HG03097 (cell line): ENCODE measurements around the gene GNB1.
A peak's percentile ranks its signal among the peaks of the same experiment; 100 is the strongest.
"Not testable (repeated sequence)": the region's sequence is repeated elsewhere in the genome, so short reads cannot be mapped to it uniquely, and the experiment has no call there.

ENCODE experiments used
- ATAC-seq: cut with Tn5 transposase; IDR thresholded peaks from one replicate; pipeline ENCODE4 v1.9.1; 2021; ENCODE audit not compliant: unreplicated experiment, low FRiP score

The GNB1 gene

GRCh38 chr1:1752636-1753606 lies 138.0 kb downstream of the GNB1 start:
- ATAC-seq, result no peak

- ATAC-seq, result no peak
Observed at GRCh38 chr1:1752190-1752589, 138.7 kb downstream of the GNB1 start.

DNA sequence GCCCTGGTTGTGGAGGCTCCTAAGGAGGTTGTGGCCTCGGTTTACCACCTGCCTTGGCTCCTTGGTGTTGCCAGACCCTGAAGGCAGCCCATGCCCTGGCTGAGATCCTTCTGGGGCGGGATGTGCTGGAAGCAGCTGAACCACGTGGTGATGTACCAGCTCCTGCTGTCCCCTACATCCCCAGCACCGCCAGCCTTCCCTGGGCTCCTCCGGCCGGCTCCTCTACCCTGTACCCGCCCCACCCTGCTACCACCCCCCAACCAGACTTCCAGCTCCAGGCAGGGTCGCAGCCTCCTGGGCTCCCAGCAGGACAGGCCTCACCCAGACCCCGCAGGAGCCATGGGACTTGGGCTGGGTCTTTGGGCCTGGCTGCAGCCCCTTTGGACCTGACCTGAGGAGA lies 140.9 kb downstream of the GNB1 start:
- ATAC-seq, result not testable (repeated sequence)

- no peak for ATAC-seq
Observed at GRCh38 chr1:1748686-1749321, 142.1 kb downstream of the GNB1 start.

DNA sequence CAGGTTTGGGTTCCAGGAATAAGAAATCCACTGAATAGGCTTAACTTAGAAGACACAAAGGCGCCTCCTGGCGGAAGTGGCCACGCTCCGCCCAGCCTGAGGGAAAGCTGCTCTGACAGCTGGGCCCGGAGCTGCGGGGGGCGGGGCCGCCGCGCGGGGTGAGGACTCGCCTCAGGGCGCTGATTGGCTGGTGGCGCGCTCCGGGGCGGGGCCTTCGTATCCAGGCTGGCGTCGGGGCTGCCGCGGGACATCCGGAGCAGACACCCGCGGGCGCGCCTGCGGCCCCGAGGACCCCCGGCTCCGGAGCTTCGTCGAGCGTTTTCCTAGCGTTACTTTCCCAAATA lies 144.3 kb downstream of the GNB1 start:
- peak; percentile 77 for ATAC-seq

DNA sequence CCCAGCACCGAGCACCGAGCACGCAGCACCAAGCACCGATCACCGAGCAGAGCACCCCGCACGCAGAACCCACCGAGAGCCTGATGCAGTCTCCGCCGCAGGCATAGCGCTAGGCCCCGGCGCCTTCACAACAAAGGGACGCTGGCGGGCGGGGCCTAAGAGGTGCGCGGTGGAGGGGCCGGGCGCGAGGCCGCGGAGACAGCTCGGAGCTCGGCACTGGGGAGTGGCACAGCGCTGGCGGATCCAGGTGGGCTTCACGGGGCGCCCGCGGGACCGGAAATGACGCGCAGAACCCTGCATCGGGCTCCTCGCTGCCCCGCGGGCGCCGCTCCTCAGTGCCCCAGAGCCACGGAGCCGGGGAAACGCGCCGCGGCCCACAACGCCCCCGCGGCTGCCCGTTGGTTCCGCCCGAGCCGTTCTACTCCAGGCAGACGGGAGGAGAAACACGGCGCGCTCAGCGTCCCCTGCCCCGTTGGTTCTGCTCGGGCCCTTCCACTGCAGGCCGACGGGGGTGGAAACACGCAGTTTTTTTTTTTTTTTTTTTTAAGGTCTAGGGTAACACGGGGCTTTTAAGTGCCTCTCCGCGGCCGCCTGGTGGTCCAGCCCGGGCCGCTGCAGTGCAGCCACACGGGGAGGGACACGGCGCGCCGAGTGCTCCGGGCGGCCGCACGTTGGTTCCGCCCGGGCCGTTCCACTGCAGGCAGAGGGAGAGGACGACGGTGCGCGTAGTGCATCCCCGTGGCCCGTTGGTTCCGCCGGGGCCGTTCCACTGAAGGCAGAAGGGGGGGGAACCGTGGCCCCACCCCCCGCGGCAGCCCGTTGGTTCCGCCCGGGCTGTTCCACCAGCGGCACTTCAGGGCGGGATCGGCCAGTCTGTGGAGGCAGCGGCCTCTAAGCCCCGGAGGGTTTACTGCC lies 145.0 kb downstream of the GNB1 start:
- peak; percentile 59 for ATAC-seq

- not testable (repeated sequence) for ATAC-seq
Observed at GRCh38 chr1:1742529-1742928, 148.4 kb downstream of the GNB1 start.

DNA sequence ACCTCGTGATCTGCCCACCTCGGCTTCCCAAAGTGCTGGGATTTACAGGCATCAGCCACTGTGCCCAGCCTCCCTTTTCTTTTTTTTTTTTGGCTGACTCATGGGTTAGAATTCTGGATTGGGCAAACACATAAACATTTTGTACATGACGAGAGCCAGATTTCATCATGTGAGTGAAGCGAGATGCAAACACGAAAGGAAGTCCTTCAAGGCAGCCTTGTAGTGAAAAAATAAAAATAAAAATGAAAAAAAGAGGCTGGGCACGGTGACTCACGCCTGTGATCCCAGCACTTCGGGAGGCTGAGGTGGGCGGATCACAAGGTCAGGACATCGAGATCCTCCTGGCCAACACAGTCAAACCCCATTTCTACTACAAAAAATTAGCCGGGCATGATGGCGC lies 149.9 kb downstream of the GNB1 start:
- ATAC-seq, result not testable (repeated sequence)

DNA sequence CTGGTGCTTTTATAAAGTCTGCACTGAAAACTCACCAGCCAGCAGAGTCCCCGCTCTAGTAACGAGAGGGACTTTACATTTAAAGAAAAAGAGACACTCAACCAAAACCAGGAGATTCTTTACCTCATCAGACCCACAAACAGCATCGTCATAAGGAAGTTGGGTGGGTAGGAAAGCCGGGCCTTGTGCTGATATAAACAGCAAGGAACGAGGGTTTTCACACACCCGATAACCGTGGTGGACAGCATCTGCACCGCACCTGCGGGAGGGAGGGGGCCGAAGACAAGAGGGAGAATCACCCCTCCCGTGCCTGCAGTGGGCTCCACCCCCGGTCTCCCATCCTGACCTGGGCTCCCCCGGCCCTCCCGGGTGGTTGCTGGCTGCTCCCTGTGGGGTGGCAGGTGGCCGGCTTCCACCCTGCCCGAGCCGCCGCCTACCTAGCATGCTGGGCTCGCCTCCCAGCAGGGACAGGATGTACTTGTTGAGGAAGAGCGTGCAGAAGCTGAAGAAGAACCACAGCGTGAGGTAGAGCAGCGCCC lies 152.0 kb downstream of the GNB1 start:
- not testable (repeated sequence) for ATAC-seq

GRCh38 chr1:1737675-1738590 lies 153.0 kb downstream of the GNB1 start:
- not testable (repeated sequence) for ATAC-seq
